Breast epithelium (tissue), 4 donors: ENCODE data around the gene S100P. TPM values are rescaled to one million over a fixed set of nuclear protein-coding genes. Genes with fewer than 3 reads are reported as not detected.

Source experiments
- DNase-seq, 2 donors: peaks; one replicate each; pipeline ENCODE4 v3.0.0-alpha.2; 2019; ENCODE audit warnings: low spot score in 2 of 2
- H3K27ac ChIP-seq, 2 donors: fragments of 200-600 bp; sonication (generic) in 1 of 2; one replicate each; pipeline ENCODE4 v1.5.1; 2016 to 2019; ENCODE audit warnings: mild to moderate bottlenecking in 1 of 2
- H3K27me3 ChIP-seq, 2 donors: fragments of 200-600 bp; sonication (generic) in 1 of 2; one replicate each; pipeline versions ENCODE4 v1.5.1 to v1.6.0; 2017 to 2019; ENCODE audit warnings: control low read depth in 1 of 2, mild to moderate bottlenecking in 1 of 2
- H3K36me3 ChIP-seq: fragments of 200-600 bp; one replicate; pipeline ENCODE4 v1.5.1; 2019
- H3K4me1 ChIP-seq, 2 donors: fragments of 200-600 bp; sonication (generic); one replicate each; pipeline ENCODE4 v1.5.1; 2016 to 2019; ENCODE audit warnings: control low read depth in 1 of 2
- H3K4me3 ChIP-seq, 3 donors: fragments of 200-600 bp; sonication (generic); 1 replicate in 2 of 3; 2 replicates in 1 of 3; pipeline ENCODE4 v1.5.1; 2016 to 2019; ENCODE audit warnings: mild to moderate bottlenecking in 3 of 3, moderate library complexity in 2 of 3
- H3K9me3 ChIP-seq, 2 donors: fragments of 200-600 bp; sonication (generic) in 1 of 2; one replicate each; pipeline ENCODE4 v1.5.1; 2016 to 2019; ENCODE audit warnings: control low read depth in 1 of 2
- POLR2A ChIP-seq: fragments of 450-650 bp; IDR thresholded peaks from one replicate; pipeline ENCODE4 v1.6.1; 2016; ENCODE audit warnings: antibody characterized with exemption, mild to moderate bottlenecking, moderate library complexity
- POLR2AphosphoS5 ChIP-seq, 3 donors: sonication (generic); formaldehyde crosslinking; IDR thresholded peaks; one replicate each; pipeline ENCODE4 v1.6.1; 2017; ENCODE audit warnings: antibody characterized with exemption in 3 of 3
- intact Hi-C: fragments of 100-400 bp; cut with DNase I; formaldehyde crosslinking; loops from one replicate; pipeline ENCODE4 v1.15.1; 2023; ENCODE audit warnings: low total_unique reads
- total RNA-seq, 3 donors: library from RNA; depleted of rRNA; stranded (reverse); fragments of >200 nt; gene quantifications; one replicate each; pipeline ENCODE4 v1.1.0, GENCODE V29; 2016
- TF ChIP-seq, protein P1 (sequence below), 3 donors: fragments of 450-650 bp; IDR thresholded peaks; one replicate each; pipeline ENCODE4 v1.5.1; 2016 to 2017; ENCODE audit warnings: antibody characterized with exemption in 3 of 3, mild to moderate bottlenecking in 3 of 3, moderate library complexity in 3 of 3

S100P gene
- total RNA-seq, 3 donors from 2014 or later: 0.29 to 0.98 TPM; not detected in 1

- no peaks in the 10 kb centered on the region for H3K36me3 ChIP-seq
- H3K4me3 ChIP-seq: peak overlapping the region in 1 of 3 donors; percentile 15
- H3K9me3 ChIP-seq: no peaks in the 10 kb centered on the region
- peak; percentile 50 to 87 for DNase-seq
- intact Hi-C loops: loop anchor here (5.0 kb wide), 1 partner anchor 157 kb away; no protein-coding TSS in a partner anchor
- H3K27me3 ChIP-seq: no peaks in the 10 kb centered on the region
- TF ChIP-seq POLR2A: no peak
- TF ChIP-seq, protein P1, sequence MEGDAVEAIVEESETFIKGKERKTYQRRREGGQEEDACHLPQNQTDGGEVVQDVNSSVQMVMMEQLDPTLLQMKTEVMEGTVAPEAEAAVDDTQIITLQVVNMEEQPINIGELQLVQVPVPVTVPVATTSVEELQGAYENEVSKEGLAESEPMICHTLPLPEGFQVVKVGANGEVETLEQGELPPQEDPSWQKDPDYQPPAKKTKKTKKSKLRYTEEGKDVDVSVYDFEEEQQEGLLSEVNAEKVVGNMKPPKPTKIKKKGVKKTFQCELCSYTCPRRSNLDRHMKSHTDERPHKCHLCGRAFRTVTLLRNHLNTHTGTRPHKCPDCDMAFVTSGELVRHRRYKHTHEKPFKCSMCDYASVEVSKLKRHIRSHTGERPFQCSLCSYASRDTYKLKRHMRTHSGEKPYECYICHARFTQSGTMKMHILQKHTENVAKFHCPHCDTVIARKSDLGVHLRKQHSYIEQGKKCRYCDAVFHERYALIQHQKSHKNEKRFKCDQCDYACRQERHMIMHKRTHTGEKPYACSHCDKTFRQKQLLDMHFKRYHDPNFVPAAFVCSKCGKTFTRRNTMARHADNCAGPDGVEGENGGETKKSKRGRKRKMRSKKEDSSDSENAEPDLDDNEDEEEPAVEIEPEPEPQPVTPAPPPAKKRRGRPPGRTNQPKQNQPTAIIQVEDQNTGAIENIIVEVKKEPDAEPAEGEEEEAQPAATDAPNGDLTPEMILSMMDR (IDR thresholded peaks at IDR 0.05): peak; percentile 76 to 98 (median 98)
- no peak overlapping the region for H3K27ac ChIP-seq
- H3K4me1 ChIP-seq: peaks cover 0 to 12% of the 10 kb centered on the region in 2 donors
Measured at GRCh38 chr4:6720202-6720699, 26.6 kb downstream of the S100P start.

DNA sequence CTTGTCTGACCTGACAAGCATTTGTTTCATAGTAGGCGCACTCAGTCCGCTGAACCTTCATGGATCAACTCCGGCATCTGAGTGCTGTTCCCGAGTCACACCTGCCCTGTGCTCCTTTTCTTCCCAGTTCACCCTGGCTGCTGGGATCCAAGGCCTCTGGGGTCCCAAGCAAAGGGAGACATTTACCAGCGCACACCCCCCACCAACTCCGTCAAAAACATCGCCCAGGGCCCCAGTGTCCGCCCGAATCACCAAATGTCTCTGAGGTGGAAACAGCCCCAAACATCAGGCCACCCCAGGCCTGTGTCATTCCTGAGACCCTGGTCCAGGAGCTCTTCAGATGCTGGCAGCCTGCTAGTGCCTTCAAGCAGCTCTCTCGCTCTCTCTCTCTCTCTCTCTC, 27.4 kb downstream of the S100P start:
- no peaks in the 10 kb centered on the region for H3K36me3 ChIP-seq
- intact Hi-C loops: loop anchor here (5.0 kb wide), 1 partner anchor 156 kb away; no protein-coding TSS in a partner anchor
- H3K4me3 ChIP-seq: no peak overlapping the region
- H3K27ac ChIP-seq: no peak overlapping the region
- H3K27me3 ChIP-seq: no peaks in the 10 kb centered on the region
- H3K9me3 ChIP-seq: no peaks in the 10 kb centered on the region
- TF ChIP-seq POLR2A (no peak), POLR2AphosphoS5 (IDR thresholded peaks at IDR 0.05) (no peak)
- TF ChIP-seq, protein P1 (IDR thresholded peaks at IDR 0.05): no peak
- no peak for DNase-seq
- peaks cover 0 to 8% of the 10 kb centered on the region in 2 donors for H3K4me1 ChIP-seq

DNA sequence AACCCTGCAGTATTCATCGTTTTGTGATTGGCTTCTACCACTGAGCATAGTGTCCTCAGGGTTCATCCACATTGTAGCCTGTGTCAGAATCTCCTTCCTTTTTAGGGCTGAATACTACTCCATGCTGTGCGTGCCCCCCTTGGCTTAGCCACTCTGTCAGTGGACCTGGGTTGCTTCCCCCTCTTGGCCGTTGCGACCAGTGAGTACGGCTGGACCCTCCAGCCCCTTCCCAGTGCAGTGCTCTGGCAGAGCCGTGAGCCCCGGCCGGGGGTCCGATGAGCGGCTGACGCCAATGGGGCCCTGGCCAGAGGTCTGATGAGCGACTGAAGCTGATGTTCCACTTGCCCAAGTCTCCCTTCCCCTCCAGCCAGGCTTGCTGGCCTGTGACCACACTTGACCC, 29.2 kb downstream of the S100P start:
- peaks cover 0 to 8% of the 10 kb centered on the region in 2 donors for H3K4me1 ChIP-seq
- TF ChIP-seq, protein P1 (IDR thresholded peaks at IDR 0.05): no peak
- TF ChIP-seq POLR2A (no peak), POLR2AphosphoS5 (IDR thresholded peaks at IDR 0.05) (no peak)
- no peaks in the 10 kb centered on the region for H3K27me3 ChIP-seq
- no peak overlapping the region for H3K27ac ChIP-seq
- no peak overlapping the region for H3K4me3 ChIP-seq
- no peaks in the 10 kb centered on the region for H3K36me3 ChIP-seq
- intact Hi-C loops: loop anchor here (5.0 kb wide), 1 partner anchor 154 kb away; no protein-coding TSS in a partner anchor
- no peak for DNase-seq
- H3K9me3 ChIP-seq: no peaks in the 10 kb centered on the region

DNA sequence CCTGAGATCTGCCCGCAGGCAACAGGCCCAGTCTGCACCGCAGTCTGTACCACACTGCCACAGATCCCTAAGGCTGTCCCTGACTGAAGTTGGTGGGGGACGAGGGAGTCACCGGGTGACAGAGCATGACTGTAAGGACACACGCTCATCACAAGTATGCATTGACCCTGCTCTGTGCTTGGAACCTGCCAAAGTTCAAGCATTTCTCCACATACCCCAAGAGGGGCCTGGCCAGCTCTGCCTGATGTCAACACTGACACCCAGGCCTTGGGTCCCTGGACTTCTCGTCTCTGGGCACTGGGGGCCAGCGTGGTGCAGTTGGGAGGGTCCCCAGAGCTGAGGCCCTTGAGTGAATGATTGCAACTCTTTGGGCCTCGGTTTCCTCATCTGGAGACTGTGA, 30.2 kb downstream of the S100P start:
- intact Hi-C loops: loop anchor here (5.0 kb wide), 1 partner anchor 153 kb away; no protein-coding TSS in a partner anchor
- no peak overlapping the region for H3K27ac ChIP-seq

More for the DNA sequence above, 30.2 kb downstream of the S100P start:
- DNase-seq: no peak
- peaks cover 0 to 8% of the 10 kb centered on the region in 2 donors for H3K4me1 ChIP-seq
- H3K4me3 ChIP-seq: no peak overlapping the region
- no peaks in the 10 kb centered on the region for H3K27me3 ChIP-seq
- TF ChIP-seq POLR2AphosphoS5 (IDR thresholded peaks at IDR 0.05) (no peak), POLR2A (no peak)
- TF ChIP-seq, protein P1 (IDR thresholded peaks at IDR 0.05): no peak
- no peaks in the 10 kb centered on the region for H3K36me3 ChIP-seq
- H3K9me3 ChIP-seq: no peaks in the 10 kb centered on the region
